ENCODE results near the gene ATXN1. TPM values are rescaled to one million over a fixed set of nuclear protein-coding genes. Genes with fewer than 3 reads are reported as not detected.

ATXN1 gene
- total RNA-seq, 1 donor, result 48.5 TPM

- peaks cover 32% of the 10 kb centered on the region for H3K79me2 ChIP-seq (ENCODE audit: insufficient read depth, low read length)
- H3K4me2 ChIP-seq (ENCODE audit: insufficient read depth, low read length), result peak overlapping the region; percentile 99
- peak overlapping the region; percentile 88 for H2AFZ ChIP-seq (ENCODE audit: low read length)
- no peak for TF ChIP-seq CTCF (IDR thresholded peaks at IDR 0.05; ENCODE audit: extremely low read depth, low read depth, low read length)
- peaks cover 55% of the 10 kb centered on the region for H3K4me1 ChIP-seq (ENCODE audit: insufficient read depth, low read length)
- H3K4me3 ChIP-seq (ENCODE audit: insufficient read depth, low read length), result peak overlapping the region; percentile 91
- no peaks in the 10 kb centered on the region for H3K9me3 ChIP-seq (ENCODE audit: low read depth, low read length)
- no peaks in the 10 kb centered on the region for H3K36me3 ChIP-seq (ENCODE audit: insufficient read depth, low read length)
- peaks cover 6% of the 10 kb centered on the region for H4K20me1 ChIP-seq (ENCODE audit: insufficient read depth, low read length)
- no peaks in the 10 kb centered on the region for H3K27me3 ChIP-seq (ENCODE audit: insufficient read depth, low read length)
- DNase-seq (ENCODE audit: insufficient read length, low spot score, missing footprints), result peak; percentile 95
- H3K27ac ChIP-seq (ENCODE audit: low read depth, low read length), result peak overlapping the region; percentile 94
Observed at GRCh38 chr6:16761471-16762267, 409 bp upstream of the ATXN1 start.

DNA sequence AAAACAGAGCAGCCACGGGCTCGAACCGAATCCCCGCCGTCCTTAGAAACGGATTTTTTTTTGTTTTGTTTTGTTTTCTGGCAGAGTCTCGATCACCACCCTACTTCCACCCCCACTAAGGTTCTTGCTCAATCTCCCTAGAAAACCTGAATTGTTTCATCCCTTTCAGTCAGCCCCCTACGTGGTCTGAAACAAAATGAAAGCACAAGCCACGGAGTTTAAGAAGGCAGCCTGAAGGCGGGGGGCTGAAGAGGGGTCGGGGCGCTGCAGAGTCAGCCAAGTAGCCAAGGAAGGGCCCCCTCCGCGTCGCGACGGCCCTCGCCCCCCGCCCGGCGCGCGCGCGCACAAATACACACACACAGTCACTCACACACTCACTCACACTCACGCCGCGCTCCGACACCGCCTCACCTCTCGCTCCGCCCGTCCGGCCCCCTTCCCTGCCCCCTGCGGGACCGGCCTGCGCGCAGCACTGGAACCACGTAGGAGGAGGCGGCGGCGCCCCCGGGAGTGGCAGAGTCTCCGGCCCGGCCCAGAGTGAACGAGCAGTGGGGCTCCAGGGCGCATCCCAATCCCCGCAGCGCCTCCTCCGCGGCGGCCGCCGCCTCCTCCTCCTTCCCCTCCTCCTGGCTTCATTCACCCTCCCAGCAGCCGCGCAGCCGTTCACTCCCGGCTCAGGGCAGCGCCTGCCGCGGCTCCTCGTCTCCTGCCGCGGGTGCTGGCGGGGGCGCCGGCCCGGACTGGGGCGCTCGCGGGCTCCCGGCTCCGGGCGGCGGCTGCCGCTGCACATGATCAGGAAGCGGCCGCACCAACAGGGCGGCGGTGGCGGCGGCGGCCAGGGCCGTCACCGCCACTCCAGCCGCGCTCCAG, 1.4 kb downstream of the ATXN1 start:
- no peaks in the 10 kb centered on the region for H3K27me3 ChIP-seq (ENCODE audit: insufficient read depth, low read length)
- H3K9me3 ChIP-seq (ENCODE audit: low read depth, low read length), result no peaks in the 10 kb centered on the region
- H4K20me1 ChIP-seq (ENCODE audit: insufficient read depth, low read length), result peaks cover 6% of the 10 kb centered on the region
- peak; percentile 96 for DNase-seq (ENCODE audit: insufficient read length, low spot score, missing footprints)
- TF ChIP-seq CTCF (IDR thresholded peaks at IDR 0.05; ENCODE audit: extremely low read depth, low read depth, low read length), result no peak
- peaks cover 46% of the 10 kb centered on the region for H3K79me2 ChIP-seq (ENCODE audit: insufficient read depth, low read length)
- peak overlapping the region; percentile 54 for H2AFZ ChIP-seq (ENCODE audit: low read length)
- no peaks in the 10 kb centered on the region for H3K36me3 ChIP-seq (ENCODE audit: insufficient read depth, low read length)
- peak overlapping the region; percentile 96 for H3K27ac ChIP-seq (ENCODE audit: low read depth, low read length)
- H3K4me1 ChIP-seq (ENCODE audit: insufficient read depth, low read length), result peaks cover 38% of the 10 kb centered on the region
- peak overlapping the region; percentile 91 for H3K4me3 ChIP-seq (ENCODE audit: insufficient read depth, low read length)
- H3K4me2 ChIP-seq (ENCODE audit: insufficient read depth, low read length), result peak overlapping the region; percentile 94

- peak overlapping the region; percentile 54 for H2AFZ ChIP-seq (ENCODE audit: low read length)
- H3K4me2 ChIP-seq (ENCODE audit: insufficient read depth, low read length), result peak overlapping the region; percentile 94
- H3K79me2 ChIP-seq (ENCODE audit: insufficient read depth, low read length), result peaks cover 53% of the 10 kb centered on the region
- H3K27me3 ChIP-seq (ENCODE audit: insufficient read depth, low read length), result no peaks in the 10 kb centered on the region
- peaks cover 6% of the 10 kb centered on the region for H4K20me1 ChIP-seq (ENCODE audit: insufficient read depth, low read length)
- no peak for DNase-seq (ENCODE audit: insufficient read length, low spot score, missing footprints)
- no peaks in the 10 kb centered on the region for H3K36me3 ChIP-seq (ENCODE audit: insufficient read depth, low read length)
- peak overlapping the region; percentile 96 for H3K27ac ChIP-seq (ENCODE audit: low read depth, low read length)
- no peaks in the 10 kb centered on the region for H3K9me3 ChIP-seq (ENCODE audit: low read depth, low read length)
- peak overlapping the region; percentile 91 for H3K4me3 ChIP-seq (ENCODE audit: insufficient read depth, low read length)
- H3K4me1 ChIP-seq (ENCODE audit: insufficient read depth, low read length), result peaks cover 37% of the 10 kb centered on the region
- TF ChIP-seq CTCF (IDR thresholded peaks at IDR 0.05; ENCODE audit: extremely low read depth, low read depth, low read length), result no peak
Observed at GRCh38 chr6:16759181-16759645, 2.0 kb downstream of the ATXN1 start.
